H1 (cell line): ENCODE results near the gene CA7. TPM values are rescaled to one million over a fixed set of nuclear protein-coding genes. Genes with fewer than 3 reads are reported as not detected.

ENCODE experiments used
- CTCF ChIA-PET: fragments of 300-600 bp; sonication (Branson Sonifier 250); formaldehyde crosslinking; loops from one replicate; lab custom pipeline; 2021; ENCODE audit not compliant: partially characterized antibody; lab: Charles Lee
- POLR2A ChIA-PET: fragments of 300-600 bp; sonication (Branson Sonifier 250); formaldehyde crosslinking; loops from one replicate; lab custom pipeline; 2021; ENCODE audit warnings: inconsistent platforms; ENCODE audit not compliant: partially characterized antibody; lab: Charles Lee
- DNase-seq, 2 experiments: peaks; one replicate each; pipeline versions ENCODE4 v3.0.0 to v3.0.0-alpha.2; 2010 to 2022; ENCODE audit warnings: low spot score in 2 of 2, low read depth in 1 of 2, mixed read lengths in 1 of 2
- FAIRE-seq: peaks from 2 replicates; lab custom pipeline; 2011; peaks lifted over from hg19 to GRCh38; lab: Jason Lieb, UNC
- H2AFZ ChIP-seq: 2 replicates; pipeline ENCODE4 v1.8.1; 2012; ENCODE audit warnings: low read length, inconsistent platforms
- H2AK5ac ChIP-seq: 2 replicates; pipeline ENCODE4 v1.6.1; 2013; ENCODE audit warnings: low read depth, low read length
- H2BK120ac ChIP-seq: replicated peaks from 2 replicates; pipeline ENCODE3; 2013; ENCODE audit warnings: low read depth, low read length, inconsistent platforms
- H2BK12ac ChIP-seq: 2 replicates; pipeline ENCODE4 v1.6.1; 2013; ENCODE audit warnings: low read depth, low read length
- H2BK15ac ChIP-seq: 2 replicates; pipeline ENCODE4 v1.6.1; 2013; ENCODE audit warnings: low read length
- H2BK20ac ChIP-seq: 2 replicates; pipeline ENCODE4 v1.6.1; 2013; ENCODE audit warnings: low read length
- H2BK5ac ChIP-seq: 2 replicates; pipeline ENCODE4 v1.6.1; 2013; ENCODE audit warnings: low read depth, low read length
- H3K14ac ChIP-seq: 2 replicates; pipeline ENCODE4 v1.6.1; 2013; ENCODE audit warnings: inconsistent platforms; ENCODE audit not compliant: insufficient read length
- H3K18ac ChIP-seq: 2 replicates; pipeline ENCODE4 v1.6.1; 2013; ENCODE audit warnings: low read length; ENCODE audit errors: extremely low read depth
- H3K23ac ChIP-seq: 2 replicates; pipeline ENCODE4 v1.6.1; 2013; ENCODE audit warnings: inconsistent platforms; ENCODE audit not compliant: insufficient read length
- H3K23me2 ChIP-seq: 2 replicates; pipeline ENCODE4 v1.6.1; 2013; ENCODE audit warnings: low read depth, low read length
- H3K27ac ChIP-seq: 2 replicates; pipeline ENCODE4 v1.6.1; 2011; ENCODE audit warnings: low read depth, low read length, inconsistent platforms
- H3K27me3 ChIP-seq, 4 experiments: replicated peaks in 1 of 4; 1 replicate in 1 of 4; 2 replicates in 3 of 4; pipeline versions ENCODE4 v1.6.1 to v1.8.1; 2011 to 2013; ENCODE audit warnings: low read length in 3 of 4, mild to moderate bottlenecking in 3 of 4, inconsistent platforms in 2 of 4, mixed read lengths in 2 of 4, moderate library complexity in 1 of 4; ENCODE audit not compliant: control insufficient read depth in 3 of 4, insufficient read depth in 3 of 4; ENCODE audit errors: extremely low read depth in 1 of 4
- H3K36me3 ChIP-seq, 4 experiments: 2 replicates each; pipeline versions ENCODE4 v1.6.1 to v1.8.1; 2011 to 2013; ENCODE audit warnings: mild to moderate bottlenecking in 4 of 4, low read length in 3 of 4, moderate library complexity in 2 of 4, control low read depth in 1 of 4, inconsistent platforms in 1 of 4; ENCODE audit not compliant: insufficient read depth in 4 of 4, control insufficient read depth in 2 of 4
- H3K4ac ChIP-seq: replicated peaks from 2 replicates; pipeline ENCODE3; 2013; ENCODE audit warnings: low read length, low read depth, mixed read lengths, inconsistent platforms; ENCODE audit not compliant: insufficient read length
- H3K4me1 ChIP-seq, 4 experiments: replicated peaks in 1 of 4; 1 replicate in 1 of 4; 2 replicates in 3 of 4; pipeline versions ENCODE4 v1.6.1 to v1.8.1; 2011 to 2013; ENCODE audit warnings: low read length in 3 of 4, inconsistent platforms in 2 of 4, mixed read lengths in 1 of 4; ENCODE audit not compliant: insufficient read depth in 4 of 4, control insufficient read depth in 3 of 4
- H3K4me2 ChIP-seq, 2 experiments: 2 replicates each; pipeline versions ENCODE4 v1.6.1 to v1.8.1; 2011 to 2013; ENCODE audit warnings: low read depth in 2 of 2, low read length in 2 of 2, control low read depth in 1 of 2, inconsistent platforms in 1 of 2, mild to moderate bottlenecking in 1 of 2; ENCODE audit not compliant: insufficient read depth in 1 of 2
- H3K4me3 ChIP-seq, 4 experiments: fragments of 200-600, 300-600 bp in 1 of 4; sonication (generic), shearing (Covaris generic), sonication (Bioruptor Twin) in 1 of 4; 2 replicates each; pipeline versions ENCODE4 v1.5.1 to v1.8.1; 2011 to 2016; ENCODE audit warnings: low read length in 4 of 4, low read depth in 3 of 4, control low read depth in 2 of 4, inconsistent platforms in 2 of 4, mild to moderate bottlenecking in 2 of 4, mixed read lengths in 1 of 4, moderate library complexity in 1 of 4; ENCODE audit not compliant: insufficient read depth in 2 of 4; ENCODE audit errors: extremely low read depth in 1 of 4
- H3K56ac ChIP-seq: replicated peaks from 2 replicates; pipeline ENCODE3; 2013; ENCODE audit warnings: low read depth, mild to moderate bottlenecking, mixed read lengths, low read length, inconsistent platforms; ENCODE audit not compliant: insufficient read length
- H3K79me1 ChIP-seq: 2 replicates; pipeline ENCODE4 v1.6.1; 2013; ENCODE audit warnings: low read depth, low read length, control low read depth
- H3K79me2 ChIP-seq, 2 experiments: 2 replicates each; pipeline versions ENCODE4 v1.6.1 to v1.8.1; 2012 to 2013; ENCODE audit warnings: low read length in 2 of 2, mild to moderate bottlenecking in 2 of 2, inconsistent platforms in 1 of 2; ENCODE audit not compliant: insufficient read depth in 2 of 2, control insufficient read depth in 1 of 2
- H3K9ac ChIP-seq, 4 experiments: replicated peaks in 1 of 4; 1 replicate in 1 of 4; 2 replicates in 3 of 4; pipeline versions ENCODE4 v1.6.1 to v1.8.1; 2011 to 2013; ENCODE audit warnings: low read depth in 3 of 4, low read length in 3 of 4, control low read depth in 2 of 4, mild to moderate bottlenecking in 2 of 4, moderate library complexity in 2 of 4, inconsistent platforms in 1 of 4; ENCODE audit errors: extremely low read depth in 1 of 4
- H3K9me3 ChIP-seq, 2 experiments: 2 replicates each; pipeline versions ENCODE4 v1.6.1 to v1.8.1; 2012 to 2013; ENCODE audit warnings: mild to moderate bottlenecking in 2 of 2, moderate library complexity in 2 of 2, control low read depth in 1 of 2, inconsistent platforms in 1 of 2, low read depth in 1 of 2, low read length in 1 of 2, mixed read lengths in 1 of 2; ENCODE audit not compliant: insufficient read depth in 2 of 2
- H4K20me1 ChIP-seq, 2 experiments: replicated peaks in 1 of 2; 2 replicates each; pipeline versions ENCODE3 to v1.8.1; 2011 to 2013; ENCODE audit warnings: inconsistent platforms in 2 of 2, low read length in 2 of 2, mild to moderate bottlenecking in 1 of 2; ENCODE audit not compliant: insufficient read depth in 2 of 2, control insufficient read depth in 1 of 2
- H4K5ac ChIP-seq: 2 replicates; pipeline ENCODE4 v1.6.1; 2013; ENCODE audit warnings: low read length, low read depth, mixed read lengths, inconsistent platforms; ENCODE audit not compliant: insufficient read length
- H4K8ac ChIP-seq: 2 replicates; pipeline ENCODE4 v1.8.0; 2013; ENCODE audit warnings: mild to moderate bottlenecking, moderate library complexity, low read length, inconsistent platforms; ENCODE audit not compliant: insufficient read depth; ENCODE audit errors: extremely low read depth
- H4K91ac ChIP-seq: replicated peaks from 2 replicates; pipeline ENCODE3; 2013; ENCODE audit warnings: low read length, mixed read lengths, inconsistent platforms; ENCODE audit not compliant: insufficient read length
- ASH2L ChIP-seq: fragments of 200-600, 300-600 bp; sonication (generic); IDR thresholded peaks from one replicate; pipeline ENCODE4 v1.7.1; 2017; ENCODE audit warnings: low read length
- CEBPB ChIP-seq: IDR thresholded peaks from 2 replicates; pipeline ENCODE4 v1.6.1; 2012; ENCODE audit warnings: low read depth, low read length
- E2F6 ChIP-seq: IDR thresholded peaks from 2 replicates; pipeline ENCODE4 v1.6.1; 2012; ENCODE audit warnings: inconsistent platforms
- EZH2 ChIP-seq: fragments of 200-600 bp; sonication (generic); IDR thresholded peaks from 2 replicates; pipeline ENCODE4 v1.7.1; 2012; ENCODE audit warnings: low read depth, mild to moderate bottlenecking, moderate library complexity, low read length, inconsistent platforms; ENCODE audit not compliant: severe bottlenecking
- KDM4A ChIP-seq: IDR thresholded peaks from one replicate; pipeline ENCODE4 v1.7.1; 2012; ENCODE audit warnings: low read depth, mild to moderate bottlenecking, moderate library complexity, low read length, inconsistent platforms; ENCODE audit not compliant: severe bottlenecking
- POLR2AphosphoS5 ChIP-seq: IDR thresholded peaks from 2 replicates; pipeline ENCODE4 v1.6.1; 2011; ENCODE audit warnings: low read depth, low read length
- RBBP5 ChIP-seq: IDR thresholded peaks from 2 replicates; pipeline ENCODE4 v1.7.1; 2012; ENCODE audit warnings: low read depth, mild to moderate bottlenecking, inconsistent platforms, low read length, moderate library complexity, borderline replicate concordance
- SIRT6 ChIP-seq: IDR thresholded peaks from one replicate; pipeline ENCODE4 v1.7.1; 2012; ENCODE audit warnings: low read length, inconsistent platforms
- SUZ12 ChIP-seq: fragments of 200-600 bp; sonication (generic); IDR thresholded peaks from 2 replicates; pipeline ENCODE4 v1.6.1; 2012; ENCODE audit warnings: mild to moderate bottlenecking, inconsistent platforms, low read length, moderate library complexity, mixed read lengths
- WGBS, 2 experiments: shearing (Covaris generic) in 1 of 2; methylation state at CpG; one replicate each; pipeline versions ENCODE4 v1.1.6 to v1.1.7; 2013 to 2015; ENCODE audit warnings: low lambda C conversion rate in 2 of 2, mixed read lengths in 2 of 2, inconsistent platforms in 1 of 2, low coverage in 1 of 2, missing lambda C conversion rate in 1 of 2; ENCODE audit not compliant: insufficient replicate concordance in 2 of 2, insufficient coverage in 1 of 2, insufficient read length in 1 of 2; ENCODE audit errors: extremely low coverage in 1 of 2, missing lambda C conversion rate in 1 of 2; 5-methylcytosine and 5-hydroxymethylcytosine counted together
- long read RNA-seq, 2 experiments: library from RNA in 1 of 2; library from capped mRNA in 1 of 2; stranded (forward); transcript quantifications; one replicate each; pipeline ENCODE4 v2.0.0, GENCODE V29; 2021; ENCODE audit warnings: inconsistent platforms in 1 of 2
- polyA minus RNA-seq, 3 experiments: library from RNA; depleted of rRNA, polyadenylated mRNA; stranded (reverse); fragments of >200 nt; gene quantifications; 1 replicate in 2 of 3; 2 replicates in 1 of 3; pipeline ENCODE4 v1.2.3, GENCODE V29; 2011
- polyA plus RNA-seq, 7 experiments: library from polyadenylated mRNA; depleted of rRNA in 3 of 7; stranded (reverse) in 5 of 7; unstranded in 2 of 7; fragments of >200 nt in 5 of 7; fragments of 200-250 nt in 2 of 7; gene quantifications; 1 replicate in 5 of 7; 2 replicates in 1 of 7; 4 replicates in 1 of 7; pipeline versions ENCODE4 v1.2.1 to v1.2.3, GENCODE V29; 2011 to 2013; ENCODE audit warnings: missing spikeins in 2 of 7, mixed read lengths in 2 of 7
- total RNA-seq: library from RNA; stranded (reverse); fragmentation: NEBNext Ultra II Directional; extraction: Animal tissue kit (Norgen Biotek cat#: 25700); gene quantifications from 2 replicates; pipeline ENCODE4 v1.2.1, GENCODE V29; 2021

CA7 gene
- total RNA-seq (1.7 and 1.8 TPM in 2 replicates), polyA plus RNA-seq (2011; rRNA removed) (2.7 and 4.7 TPM in 2 replicates), polyA minus RNA-seq (2011; rRNA and poly(A)+ RNA removed) (2.0 and 2.6 TPM in 2 replicates)
- 3.2 TPM for polyA plus RNA-seq (2011; cell fraction: cytosol; rRNA removed)
- polyA plus RNA-seq (2011; cell fraction: nucleus; rRNA removed), result 3.4 TPM
- 0.81 to 2.5 TPM (median 2.0 TPM) in 4 replicates for polyA plus RNA-seq (2012, experiment 1 of 2)
- polyA plus RNA-seq (2012, experiment 2 of 2), result 2.0 TPM
- polyA plus RNA-seq (2013, experiment 1 of 2), result 1.6 TPM
- polyA plus RNA-seq (2013, experiment 2 of 2), result 1.4 TPM
- 1.5 TPM for polyA minus RNA-seq (2011; cell fraction: cytosol; rRNA and poly(A)+ RNA removed)
- 1.00 TPM for polyA minus RNA-seq (2011; cell fraction: nucleus; rRNA and poly(A)+ RNA removed)
- long read RNA-seq, experiment 1, partial matches to known transcripts, result 3 of 7 reads
- long read RNA-seq, experiment 1, other reads (novel, unspliced or antisense), result 2 of 7 reads
- long read RNA-seq, experiment 2, result 0 reads

DNA sequence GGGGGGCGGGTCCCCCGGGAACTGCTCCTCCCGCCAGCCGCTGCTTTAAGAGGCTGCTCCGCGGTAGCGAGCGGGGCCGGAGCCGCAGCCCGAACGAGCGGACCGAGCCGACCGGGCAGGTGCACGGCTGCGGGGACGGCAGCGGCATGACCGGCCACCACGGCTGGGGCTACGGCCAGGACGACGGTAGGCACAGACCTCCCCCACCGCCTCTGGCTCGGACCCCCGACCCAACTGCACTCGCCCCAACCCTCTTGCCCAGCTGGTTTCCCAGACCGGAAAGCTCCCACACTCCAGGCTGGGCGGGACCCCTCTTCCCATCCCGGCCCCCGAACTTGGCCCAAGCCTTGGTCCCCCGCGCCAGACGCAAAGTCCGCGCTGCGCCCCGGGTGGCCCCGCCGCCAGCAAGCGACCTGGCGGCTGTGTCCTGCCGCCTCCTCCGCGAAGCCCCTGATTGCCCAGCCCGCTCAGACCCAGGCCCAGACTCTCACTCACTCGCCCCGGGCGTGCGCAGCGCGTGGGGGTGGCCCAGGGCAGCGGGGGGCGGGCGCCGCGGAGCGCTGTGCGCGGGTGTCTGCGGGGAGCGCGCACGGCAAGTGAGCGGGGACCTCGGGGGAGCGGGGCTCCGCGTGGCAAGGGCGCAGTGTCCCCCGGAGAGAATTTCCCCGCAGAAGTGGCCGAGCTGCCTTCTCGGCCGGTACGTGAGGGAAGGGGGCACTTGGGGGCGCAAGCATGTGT lies at the start of gene CA7:
Gene CA7 (plus strand): TSS at position 73 of the 738 bp plus-strand sequence. CDS start 74 bp downstream, at position 147.
- Histone ChIP-seq H3K9ac (peak within 1 kb of the TSS in 1 of 4 experiments; percentile 6; a peak in 2 of 7 replicates), H4K20me1 (peaks cover 0 to 3% of the 10 kb centered on the region in 2 experiments), H3K79me2 (no peaks in the 10 kb centered on the region), H3K4me1 (peaks cover 0 to 2% (median 0%) of the 10 kb centered on the region in 4 experiments; a peak in 3 of 7 replicates), H4K8ac (no peak within 1 kb of the TSS; the same call in 1 of the 2 replicates), H3K9me3 (no peaks in the 10 kb centered on the region), H3K27me3 (peaks cover 14 to 45% (median 36%) of the 10 kb centered on the region in 4 experiments), H3K23me2 (peaks cover 12% of the 10 kb centered on the region), H2BK120ac (no peak within 1 kb of the TSS), H3K4me2 (peak within 1 kb of the TSS; percentile 80 to 98), H2AFZ (peak within 1 kb of the TSS; percentile 48), H3K18ac (peak within 1 kb of the TSS; percentile 60), H2BK5ac (no peak within 1 kb of the TSS), H3K23ac (no peak within 1 kb of the TSS), H3K27ac (no peak within 1 kb of the TSS), H3K36me3 (no peaks in the 10 kb centered on the region), H4K5ac (no peak within 1 kb of the TSS), H3K14ac (no peak within 1 kb of the TSS), H3K79me1 (no peaks in the 10 kb centered on the region), H4K91ac (no peak within 1 kb of the TSS), H3K4me3 (peak within 1 kb of the TSS; percentile 46 to 75 (median 62)), H2BK12ac (no peak within 1 kb of the TSS), H2AK5ac (no peak within 1 kb of the TSS), H2BK15ac (no peak within 1 kb of the TSS), H3K4ac (no peak within 1 kb of the TSS), H3K56ac (no peak within 1 kb of the TSS), H2BK20ac (no peak within 1 kb of the TSS)
- ChIA-PET CTCF (interaction anchor here (0.9 to 13.4 kb wide), 4 partner anchors 7 to 92 kb away, joined by 3 to 162 read pairs (median 41); partner anchors contain the start of gene NAE1), POLR2A (interaction anchor here (0.5 to 3.3 kb wide), 5 partner anchors 15 to 131 kb away, joined by 3 to 26 read pairs (median 3); partner anchors contain the start of genes DYNC1LI2 and NAE1)
- DNase-seq (peak in 1 of 2 experiments; percentile 79), FAIRE-seq (no peak)
- WGBS, 2 experiments, result 3% methylated on average over 42 of the region's 79 CpGs; no CpG with 5 or more reads in 1 of the 2 experiments
- TF ChIP-seq RBBP5 (peak; percentile 51; the same call in 1 of the 2 replicates), CEBPB (no peak), POLR2AphosphoS5 (no peak), ASH2L (peak; percentile 57), EZH2 (peak; percentile 72), KDM4A (peak; percentile 90), SUZ12 (peak; percentile 77), SIRT6 (no peak), E2F6 (peak; percentile 39; the same call in 1 of the 2 replicates)
